HFFc6 (cell line): ENCODE data around the gene ANKRD65. TPM values are rescaled to one million over a fixed set of nuclear protein-coding genes. Genes with fewer than 3 reads are reported as not detected.
"Not testable (repeated sequence)": the region's sequence is repeated elsewhere in the genome, so short reads cannot be mapped to it uniquely, and the experiment has no call there.

Source experiments
- DNase-seq: peaks from one replicate; pipeline ENCODE4 v3.0.0-alpha.2; 2018
- H3K27ac Mint-ChIP-seq: 2 replicates; pipeline ENCODE4 v1.8.0; 2020; ENCODE audit warnings: mild to moderate bottlenecking, mixed read lengths
- H3K27me3 Mint-ChIP-seq: 2 replicates; pipeline ENCODE4 v1.8.0; 2021; ENCODE audit warnings: mild to moderate bottlenecking, moderate library complexity, mixed read lengths; ENCODE audit not compliant: insufficient read depth
- H3K36me3 Mint-ChIP-seq: 2 replicates; pipeline ENCODE4 v1.8.0; 2021; ENCODE audit warnings: low read depth, mixed read lengths
- H3K4me1 Mint-ChIP-seq: 2 replicates; pipeline ENCODE4 v1.8.0; 2020; ENCODE audit warnings: low read depth, mixed read lengths
- H3K4me3 Mint-ChIP-seq: 2 replicates; pipeline ENCODE4 v1.8.0; 2020; ENCODE audit warnings: mild to moderate bottlenecking, moderate library complexity, mixed read lengths
- H3K9me3 Mint-ChIP-seq: 2 replicates; pipeline ENCODE4 v1.8.0; 2020; ENCODE audit warnings: mild to moderate bottlenecking, mixed read lengths
- CTCF ChIP-seq: fragments of 200-600 bp; sonication (generic); IDR thresholded peaks from 2 replicates; pipeline ENCODE4 v1.5.0; 2021; ENCODE audit warnings: antibody characterized with exemption, mild to moderate bottlenecking
- total RNA-seq, 6 experiments: library from RNA; stranded (reverse); fragmentation: NEBNext Ultra II Directional; extraction: Animal tissue kit (Norgen Biotek cat#: 25700); gene quantifications; 2 replicates in 1 of 6; 3 replicates in 5 of 6; pipeline ENCODE4 v1.2.3, GENCODE V29; 2021

Gene ANKRD65
- total RNA-seq, 6 experiments from 2014 or later = 0.14 TPM; not detected in 4

DNA sequence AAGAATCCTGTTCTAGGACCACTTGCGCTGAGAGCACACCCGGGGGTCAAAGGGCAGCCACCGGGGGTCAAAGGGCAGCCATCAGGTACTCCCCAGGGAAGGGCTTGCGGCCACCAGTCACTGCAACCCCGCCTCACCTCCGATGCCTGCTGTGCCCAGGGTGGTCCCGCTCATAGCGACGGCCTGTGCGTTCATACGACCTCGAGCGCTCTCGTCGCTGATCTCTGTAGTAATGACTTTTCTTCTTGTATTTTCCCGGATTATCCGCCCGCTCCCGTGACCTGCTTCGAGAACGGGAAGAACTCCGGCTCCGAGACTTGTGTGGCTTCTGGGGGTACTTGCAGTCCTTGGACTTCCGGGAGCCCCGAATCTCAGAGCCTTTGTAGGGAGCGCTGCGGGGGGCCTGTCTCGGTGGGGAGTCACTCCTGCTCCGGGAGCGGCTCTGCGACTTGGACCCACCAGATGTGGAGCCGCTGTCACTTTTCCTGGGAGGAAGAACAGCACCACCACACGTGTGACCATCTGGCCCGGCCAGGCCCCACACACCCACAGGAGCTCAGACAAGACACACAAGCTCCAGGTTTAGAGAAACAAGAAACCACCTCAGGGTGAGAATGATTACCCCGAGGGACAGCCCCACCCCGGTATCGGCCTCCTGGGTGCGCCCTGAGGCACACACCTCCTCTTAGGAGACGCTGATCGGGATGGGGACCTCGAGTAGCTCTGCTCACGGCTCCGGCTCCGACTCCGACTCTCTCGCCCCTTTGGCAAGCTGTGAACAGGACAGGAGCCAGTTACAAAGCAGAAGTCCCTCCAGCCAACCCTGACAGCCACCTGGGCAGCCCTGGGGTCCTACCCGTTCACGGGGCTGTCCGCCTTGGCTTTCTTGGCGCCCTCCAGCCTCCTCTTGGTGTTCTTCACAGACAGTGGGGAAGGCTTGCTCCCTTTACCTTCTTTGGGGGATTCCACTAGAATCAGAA is 33.7 kb downstream of the ANKRD65 start:
- H3K36me3 Mint-ChIP-seq = peaks cover 52% of the 10 kb centered on the region
- no peaks in the 10 kb centered on the region for H3K9me3 Mint-ChIP-seq
- TF ChIP-seq CTCF = no peak
- no peak for DNase-seq
- H3K27me3 Mint-ChIP-seq = peaks cover 3% of the 10 kb centered on the region
- no peak overlapping the region for H3K4me3 Mint-ChIP-seq
- H3K4me1 Mint-ChIP-seq = no peaks in the 10 kb centered on the region
- no peak overlapping the region for H3K27ac Mint-ChIP-seq

DNA sequence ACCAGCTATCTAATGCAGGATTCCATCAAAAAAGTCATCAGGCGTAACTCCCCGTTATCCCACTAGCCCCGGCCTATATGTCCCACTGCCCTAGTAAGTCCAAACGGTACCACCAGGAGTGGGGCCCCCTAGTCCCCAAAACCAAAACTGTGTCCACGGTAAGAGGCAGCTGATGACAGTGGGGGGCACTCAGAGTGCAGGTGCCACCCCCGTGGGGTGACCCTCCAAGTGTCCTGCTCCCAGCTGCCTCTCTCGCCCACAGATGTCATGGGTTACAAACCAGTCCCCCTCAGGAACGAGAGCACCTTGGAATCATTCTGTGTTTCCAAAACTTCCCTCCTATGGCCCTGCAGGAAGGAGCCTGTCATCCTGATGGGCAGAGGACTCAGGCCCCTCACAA is 35.1 kb downstream of the ANKRD65 start:
- Mint-ChIP-seq H3K4me1 (no peaks in the 10 kb centered on the region), H3K9me3 (no peaks in the 10 kb centered on the region), H3K27ac (no peak overlapping the region), H3K27me3 (peaks cover 3% of the 10 kb centered on the region), H3K4me3 (no peak overlapping the region), H3K36me3 (peaks cover 41% of the 10 kb centered on the region)
- TF ChIP-seq CTCF = no peak
- no peak for DNase-seq

DNA sequence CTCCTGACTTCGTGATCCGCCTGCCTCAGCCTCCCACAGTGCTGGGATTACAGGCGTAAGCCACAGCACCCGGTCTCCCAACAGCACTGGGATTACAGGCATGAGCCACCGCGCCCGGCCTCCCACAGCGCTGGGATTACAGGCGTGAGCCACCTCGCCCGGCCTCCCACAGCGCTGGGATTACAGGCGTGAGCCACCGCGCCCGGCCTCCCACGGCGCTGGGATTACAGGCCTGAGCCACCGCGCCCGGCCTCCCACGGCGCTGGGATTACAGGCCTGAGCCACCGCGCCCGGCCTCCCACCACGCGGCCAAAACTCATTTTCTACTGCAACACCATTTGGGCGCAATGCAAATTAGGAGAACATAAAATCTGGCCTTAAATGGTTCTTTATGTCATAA is 35.7 kb downstream of the ANKRD65 start:
- not testable (repeated sequence) for DNase-seq, H3K4me3 Mint-ChIP-seq, H3K27ac Mint-ChIP-seq, H3K27me3 Mint-ChIP-seq, H3K9me3 Mint-ChIP-seq, H3K4me1 Mint-ChIP-seq
- H3K36me3 Mint-ChIP-seq = peaks cover 35% of the 10 kb centered on the region

- Mint-ChIP-seq H3K4me1 (no peaks in the 10 kb centered on the region; the same call in 1 of the 2 replicates), H3K27me3 (peaks cover 3% of the 10 kb centered on the region), H3K4me3 (no peak overlapping the region), H3K36me3 (peaks cover 4% of the 10 kb centered on the region), H3K9me3 (no peaks in the 10 kb centered on the region), H3K27ac (no peak overlapping the region)
- DNase-seq = no peak
- TF ChIP-seq CTCF = no peak
These were observed 39.8 kb downstream of the ANKRD65 start for GRCh38 chr1:1381294-1381693.

DNA sequence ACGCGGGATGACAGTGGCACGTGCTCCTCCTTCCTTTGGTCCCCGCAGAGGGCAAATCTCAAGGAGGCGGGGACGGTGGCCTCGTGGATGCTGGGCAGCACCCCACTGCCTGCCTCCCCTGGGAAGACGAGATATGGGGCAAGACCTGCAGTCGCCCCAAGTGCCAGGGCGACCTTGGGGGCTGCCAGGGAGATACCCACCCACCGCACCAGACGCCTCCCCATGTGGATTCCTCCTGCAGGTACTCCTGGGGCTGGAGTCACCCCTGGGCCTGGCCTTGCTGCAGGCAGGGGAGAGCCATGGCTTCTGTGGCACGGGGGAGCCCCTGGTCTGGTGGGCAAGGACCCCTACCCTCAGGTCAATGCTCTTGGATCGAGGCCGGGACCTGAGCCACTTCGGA is 40.2 kb downstream of the ANKRD65 start:
- Mint-ChIP-seq H3K36me3 (no peaks in the 10 kb centered on the region), H3K4me1 (no peaks in the 10 kb centered on the region; the same call in 1 of the 2 replicates), H3K27me3 (peaks cover 3% of the 10 kb centered on the region), H3K27ac (no peak overlapping the region), H3K4me3 (no peak overlapping the region), H3K9me3 (no peaks in the 10 kb centered on the region)
- TF ChIP-seq CTCF = no peak
- DNase-seq = no peak

DNA sequence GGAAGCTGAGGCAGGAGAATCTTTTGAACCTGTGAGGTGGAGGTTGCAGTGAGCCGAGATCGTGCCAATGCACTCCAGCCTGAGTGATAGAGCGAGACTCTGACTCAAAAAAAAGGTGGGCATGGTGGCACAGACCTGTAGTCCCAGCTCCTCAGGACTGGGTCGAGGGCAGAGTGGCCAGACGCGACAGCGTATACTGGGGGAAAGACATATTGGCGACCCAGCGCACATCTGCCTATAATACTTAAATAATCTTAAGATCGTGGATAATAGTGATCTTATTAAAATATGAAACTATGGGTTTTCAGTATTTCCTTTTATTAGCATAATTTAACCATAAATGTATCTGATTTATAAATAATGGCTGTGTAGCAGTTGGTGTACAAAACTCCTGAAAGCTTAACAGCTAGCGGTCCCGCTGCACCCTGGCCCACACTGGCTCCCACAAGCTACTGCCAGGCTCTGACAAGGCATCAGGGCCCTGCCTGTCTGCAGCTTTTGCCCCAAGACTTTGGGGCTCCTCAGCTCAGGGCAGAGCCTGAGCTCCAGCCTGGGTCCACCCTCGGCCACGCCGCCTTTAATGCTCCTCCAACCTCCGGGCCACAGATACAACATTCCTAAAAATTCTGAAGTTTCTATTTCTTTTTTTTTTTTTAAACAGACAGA is 43.4 kb downstream of the ANKRD65 start:
- Mint-ChIP-seq H3K4me3 (no peak overlapping the region), H3K9me3 (no peaks in the 10 kb centered on the region), H3K4me1 (peaks cover 6% of the 10 kb centered on the region; the same call in 1 of the 2 replicates), H3K36me3 (no peaks in the 10 kb centered on the region), H3K27ac (no peak overlapping the region), H3K27me3 (no peaks in the 10 kb centered on the region)
- no peak for TF ChIP-seq CTCF
- DNase-seq = no peak
